T follicular helper cell (primary cell): ENCODE measurements around the gene ERCC4.
"Not testable (repeated sequence)": the region's sequence is repeated elsewhere in the genome, so short reads cannot be mapped to it uniquely, and the experiment has no call there.

Experiments
- DNase-seq: peaks from one replicate; pipeline ENCODE4 v3.0.0-alpha.2; 2020; ENCODE audit warnings: low read depth
- total RNA-seq, 2 experiments: gene quantifications; one replicate each; lab custom pipeline; 2026; lab: John Stamatoyannopoulos, UW

Gene ERCC4
- 30.3 to 30.5 reads per million in 2 experiments for total RNA-seq

DNA sequence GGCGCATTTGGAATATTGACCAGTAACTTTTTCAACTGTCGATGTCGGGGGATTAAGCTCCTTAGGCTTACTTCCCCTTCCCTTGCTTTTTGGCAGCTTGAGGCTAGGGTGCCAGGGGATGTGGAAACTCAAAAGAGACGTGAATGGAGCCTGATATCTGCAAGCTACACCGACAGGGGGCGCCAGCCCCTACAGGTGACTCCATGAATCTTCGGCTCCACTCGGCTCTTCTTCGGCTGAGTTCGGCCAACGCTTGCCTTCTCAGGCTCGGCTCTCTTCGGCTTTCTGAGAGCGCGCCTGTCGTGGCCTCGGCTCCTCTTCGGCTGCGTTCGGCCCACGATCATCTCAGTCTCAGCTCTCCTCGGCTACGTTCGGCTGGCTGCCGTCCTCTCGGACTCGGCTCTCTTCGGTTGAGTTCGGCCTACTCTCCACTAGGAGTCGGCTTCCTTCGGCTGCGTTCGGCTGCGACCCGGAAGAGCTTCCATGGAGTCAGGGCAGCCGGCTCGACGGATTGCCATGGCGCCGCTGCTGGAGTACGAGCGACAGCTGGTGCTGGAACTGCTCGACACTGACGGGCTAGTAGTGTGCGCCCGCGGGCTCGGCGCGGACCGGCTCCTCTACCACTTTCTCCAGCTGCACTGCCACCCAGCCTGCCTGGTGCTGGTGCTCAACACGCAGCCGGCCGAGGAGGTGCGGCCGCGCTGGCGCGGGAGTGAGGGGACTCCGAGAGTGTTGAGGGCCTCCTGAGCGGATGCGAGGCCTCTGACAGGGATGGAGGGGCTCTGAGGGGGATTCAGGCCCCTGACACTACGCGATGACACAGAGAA is at the start of gene ERCC4:
Gene ERCC4 (plus strand): TSS at position 472 of the 827 bp plus-strand sequence. CDS start 12 bp downstream, at position 484.
- DNase-seq: peak; percentile 100

DNA sequence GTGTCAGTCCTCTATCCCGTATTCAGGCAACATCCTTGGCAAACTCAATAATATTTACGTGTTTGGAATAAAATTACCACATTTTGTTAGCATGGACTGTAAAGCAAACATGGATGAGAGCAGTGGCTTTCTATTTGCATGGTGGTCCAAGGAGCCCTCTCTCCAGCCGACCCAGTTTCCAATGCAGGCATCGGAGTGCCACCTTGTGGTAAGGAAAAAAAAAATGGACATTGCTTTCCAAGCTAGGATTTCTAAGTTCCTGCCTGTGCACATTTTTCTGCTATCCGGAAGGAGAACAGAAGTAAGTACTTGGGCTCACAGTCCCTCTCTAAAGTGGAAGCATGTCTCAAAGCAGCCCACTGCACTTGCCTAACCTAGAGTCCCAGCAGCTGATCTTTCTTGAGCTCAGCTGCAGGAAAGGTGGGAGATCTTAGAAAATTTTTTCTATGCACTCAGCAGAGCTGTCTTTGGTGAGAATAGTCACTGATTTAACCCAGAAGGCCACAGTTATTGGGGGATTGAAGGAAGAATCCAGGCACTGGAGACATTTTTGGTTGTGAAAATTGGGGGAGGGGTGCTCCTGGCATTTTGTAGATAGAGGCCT is 46.0 kb upstream of the ERCC4 start:
- no peak for DNase-seq

DNA sequence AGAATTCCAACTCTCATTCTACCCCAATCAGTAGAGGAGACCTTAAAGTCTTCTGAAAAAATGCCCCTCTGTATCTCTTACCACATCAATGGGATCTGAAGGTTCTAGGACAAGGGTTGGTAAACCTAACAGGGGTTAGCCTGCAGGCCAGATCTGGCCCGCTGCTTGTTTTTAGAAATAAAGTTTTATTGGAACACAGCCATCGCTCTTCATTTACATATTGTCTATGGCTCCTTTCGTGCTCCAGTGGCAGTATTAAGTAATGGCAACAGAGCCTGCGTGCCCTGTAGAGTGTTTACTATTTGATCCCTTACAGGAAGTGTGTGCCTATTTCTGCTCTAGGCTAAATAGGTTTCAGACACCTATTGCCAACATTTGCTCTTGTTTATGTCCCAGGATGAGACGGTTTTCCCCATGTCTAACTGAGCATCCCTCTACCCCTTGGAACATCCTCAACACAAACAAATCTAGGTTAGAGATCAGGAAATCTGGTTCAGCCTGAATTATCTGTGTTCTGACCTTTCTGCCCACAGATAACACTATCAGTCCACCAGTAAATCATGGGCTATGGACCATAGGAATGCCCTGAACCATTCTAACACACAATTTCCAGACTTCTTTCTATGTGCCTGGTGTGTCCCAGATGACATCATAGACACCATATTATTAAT is 44.2 kb upstream of the ERCC4 start:
- no peak for DNase-seq

DNA sequence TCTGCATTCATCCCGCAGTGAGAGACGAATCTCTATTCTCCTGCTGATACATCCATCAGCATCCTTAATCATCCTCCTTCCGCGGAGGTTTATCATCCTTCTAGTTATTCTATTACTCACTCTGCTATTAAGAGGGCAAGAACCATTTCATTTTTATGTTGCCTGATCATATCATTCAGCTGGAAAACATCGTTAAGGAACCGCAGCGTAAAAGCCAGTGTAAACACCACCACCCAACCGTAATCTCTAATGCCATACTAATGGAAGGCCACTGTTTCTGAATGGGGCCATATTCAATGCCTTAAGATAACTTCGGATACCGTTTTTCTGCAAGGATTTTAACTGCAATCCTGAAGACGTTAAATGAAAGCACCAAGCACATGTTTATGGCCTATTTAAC is 36.7 kb upstream of the ERCC4 start:
- DNase-seq: no peak

DNA sequence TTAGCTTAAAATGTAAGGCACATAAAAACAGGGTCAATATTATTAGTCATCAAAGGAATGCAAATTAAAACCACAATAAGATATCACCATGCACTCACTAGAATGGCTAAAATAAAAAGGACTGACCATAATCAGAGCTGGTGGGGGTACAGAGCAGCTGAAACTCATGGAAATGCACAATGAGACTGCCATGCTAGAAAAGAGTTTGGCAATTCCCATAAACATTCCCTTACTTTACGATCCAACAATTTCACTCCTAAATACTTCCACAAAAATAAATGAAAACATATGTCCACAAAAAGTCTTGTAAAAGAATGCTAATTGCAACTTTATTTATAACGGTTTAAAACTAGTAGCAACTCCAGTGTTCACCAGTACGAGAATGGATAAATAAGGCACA is 36.1 kb upstream of the ERCC4 start:
- no peak for DNase-seq

DNA sequence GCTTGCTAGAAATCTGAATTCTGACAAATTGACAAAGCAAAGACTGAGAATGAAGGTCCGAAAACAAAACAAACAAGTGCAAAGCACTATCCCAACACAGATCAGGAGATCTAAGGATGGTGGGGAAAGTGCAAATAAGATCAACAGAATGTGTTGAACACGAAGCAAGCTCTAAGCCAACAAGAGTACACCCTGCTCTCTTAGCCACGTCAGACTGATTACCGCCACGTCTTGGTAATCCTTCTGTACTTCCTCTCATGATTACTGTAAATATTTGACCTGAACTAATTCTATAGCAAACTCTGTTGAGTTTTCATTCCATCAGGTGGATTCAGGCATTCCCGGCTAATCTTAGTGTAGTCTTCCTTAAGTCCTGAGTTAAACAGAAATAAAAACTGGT is 34.3 kb upstream of the ERCC4 start:
- no peak for DNase-seq

DNA sequence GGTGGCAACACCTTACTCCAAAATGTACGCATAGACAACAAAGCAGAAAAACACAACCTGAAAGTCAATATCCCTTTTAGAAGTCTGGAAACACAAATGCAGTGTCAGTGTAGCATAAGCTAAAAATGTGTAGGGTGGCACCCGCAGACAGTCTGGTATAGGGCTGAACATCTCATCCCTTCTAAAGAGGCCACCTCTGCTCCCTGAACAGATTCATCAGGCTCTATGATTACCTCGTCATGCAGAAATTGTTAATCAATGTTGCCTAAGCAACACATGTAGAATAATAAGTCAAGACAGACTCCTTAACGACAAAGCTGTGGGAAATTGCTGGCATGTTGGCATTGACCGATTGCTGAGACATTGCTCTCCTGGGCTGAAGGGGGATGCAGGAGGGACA is 33.3 kb upstream of the ERCC4 start:
- DNase-seq: no peak

DNA sequence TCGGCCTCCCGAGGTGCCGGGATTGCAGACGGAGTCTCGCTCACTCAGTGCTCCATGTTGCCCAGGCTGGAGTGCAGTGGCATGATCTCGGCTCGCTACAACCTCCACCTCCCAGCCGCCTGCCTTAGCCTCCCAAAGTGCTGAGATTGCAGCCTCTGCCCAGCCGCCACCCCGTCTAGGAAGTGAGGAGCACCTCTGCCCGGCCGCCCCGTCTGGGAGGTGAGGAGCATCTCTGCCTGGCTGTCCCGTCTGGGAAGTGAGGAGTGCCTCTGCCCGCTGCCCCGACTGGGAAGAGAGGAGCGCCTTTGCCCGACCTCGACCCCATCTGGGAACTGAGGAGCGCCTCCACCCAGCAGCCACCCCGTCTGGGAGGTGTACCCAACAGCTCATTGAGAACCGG is 30.6 kb upstream of the ERCC4 start:
- not testable (repeated sequence) for DNase-seq

DNA sequence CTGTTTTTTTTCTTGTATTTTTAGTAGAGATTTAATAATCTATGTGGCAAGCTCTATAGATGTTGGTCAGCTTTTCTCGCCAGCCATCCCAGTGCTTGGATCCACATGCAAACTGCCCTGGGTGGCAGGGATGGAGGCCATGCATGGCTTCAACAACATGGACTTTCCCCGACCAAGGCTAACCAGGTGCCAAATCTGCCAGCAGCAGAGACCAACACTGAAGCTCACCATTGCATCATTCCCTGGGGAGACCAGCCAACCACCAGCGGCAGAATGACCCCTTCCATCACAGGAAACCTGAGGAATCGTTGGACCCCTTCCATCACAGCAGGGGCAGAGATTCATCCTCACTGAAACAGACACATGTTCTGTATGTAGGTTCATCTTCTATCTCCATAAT is 27.7 kb upstream of the ERCC4 start:
- DNase-seq: no peak

DNA sequence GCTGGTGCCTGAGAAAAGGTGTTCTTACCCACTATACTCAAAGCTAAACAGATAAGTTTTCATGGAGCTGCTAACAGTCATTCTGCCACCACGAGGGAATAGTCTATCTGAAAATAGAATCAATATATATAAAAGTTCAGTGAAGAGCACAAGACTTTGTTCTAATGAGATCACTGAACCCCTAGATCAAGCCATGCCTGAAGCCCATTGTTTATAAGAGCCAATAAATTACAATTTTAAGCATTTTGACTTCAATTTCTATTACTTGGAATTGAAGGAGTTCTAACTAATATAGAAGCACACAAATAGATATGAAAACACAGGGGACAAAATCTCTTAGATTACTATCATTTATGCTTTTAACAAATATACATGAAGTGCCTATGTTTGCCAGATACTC is 24.4 kb upstream of the ERCC4 start:
- DNase-seq: no peak

DNA sequence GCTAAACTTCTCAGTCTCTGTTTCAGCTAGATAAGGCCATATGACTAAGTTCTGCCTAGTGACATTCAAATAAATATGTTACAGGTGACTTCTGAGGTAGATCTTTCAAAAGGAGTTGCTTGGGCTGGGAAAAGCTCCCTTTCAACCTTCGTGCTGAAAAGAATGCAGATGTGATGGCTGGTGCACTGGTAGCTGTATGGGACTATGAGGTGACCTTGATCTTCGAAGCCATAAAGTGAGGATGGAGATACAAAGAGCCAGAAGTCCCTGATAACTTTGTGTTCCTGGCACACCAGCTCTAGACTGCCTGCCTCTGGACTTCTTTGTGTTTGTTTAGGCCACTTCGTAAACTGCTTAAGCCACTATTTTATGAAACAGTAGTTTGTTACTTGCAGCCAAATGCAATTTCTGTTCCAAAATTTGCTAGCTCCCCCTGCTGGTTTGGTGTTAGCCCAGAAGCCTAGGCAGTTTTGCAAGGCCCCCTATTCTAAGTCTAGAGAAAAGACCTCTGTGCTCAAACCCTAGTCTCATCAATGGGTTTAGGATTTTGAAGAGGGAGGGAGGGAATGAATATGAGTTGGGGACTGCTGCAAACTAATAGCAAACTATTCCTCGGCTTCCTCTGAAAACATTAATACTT is 23.3 kb upstream of the ERCC4 start:
- DNase-seq: no peak

DNA sequence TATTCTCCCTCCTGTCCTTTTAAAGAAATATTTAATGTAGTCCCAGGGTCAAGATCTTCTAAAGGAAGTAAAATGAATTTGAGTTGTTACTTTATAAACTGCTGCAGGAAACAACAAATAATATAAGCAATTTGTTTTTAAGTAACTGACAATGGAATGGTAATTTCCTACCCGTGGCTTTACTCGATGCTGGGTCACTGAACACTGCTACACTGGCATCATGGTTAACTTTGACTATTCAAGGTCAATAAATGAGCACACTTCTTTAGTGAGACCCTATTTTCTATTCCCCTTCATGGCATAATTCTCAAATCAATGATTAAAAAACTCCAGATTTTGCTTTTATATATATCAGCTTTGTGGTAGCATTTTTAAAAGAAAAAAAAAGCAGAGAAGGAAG is 22.1 kb upstream of the ERCC4 start:
- no peak for DNase-seq

DNA sequence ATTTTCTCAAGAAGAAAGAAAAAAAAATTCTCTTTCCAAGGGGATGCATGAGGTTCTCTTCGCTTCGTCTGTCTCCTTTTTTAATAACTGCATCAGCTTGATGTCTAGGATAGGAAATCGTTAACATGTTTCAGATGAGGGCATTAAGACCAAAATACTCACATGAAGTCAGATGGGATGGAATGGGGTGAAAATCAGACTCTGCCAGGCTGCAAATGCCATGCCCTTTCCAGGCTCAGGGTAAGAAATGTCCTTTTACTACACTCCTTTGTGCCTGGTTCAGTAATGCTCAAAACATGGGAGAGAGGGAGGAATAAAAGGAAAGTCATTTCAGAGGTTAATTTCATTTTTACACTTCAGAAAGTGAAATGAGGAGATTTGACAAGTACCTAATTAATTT is 21.7 kb upstream of the ERCC4 start:
- no peak for DNase-seq

DNA sequence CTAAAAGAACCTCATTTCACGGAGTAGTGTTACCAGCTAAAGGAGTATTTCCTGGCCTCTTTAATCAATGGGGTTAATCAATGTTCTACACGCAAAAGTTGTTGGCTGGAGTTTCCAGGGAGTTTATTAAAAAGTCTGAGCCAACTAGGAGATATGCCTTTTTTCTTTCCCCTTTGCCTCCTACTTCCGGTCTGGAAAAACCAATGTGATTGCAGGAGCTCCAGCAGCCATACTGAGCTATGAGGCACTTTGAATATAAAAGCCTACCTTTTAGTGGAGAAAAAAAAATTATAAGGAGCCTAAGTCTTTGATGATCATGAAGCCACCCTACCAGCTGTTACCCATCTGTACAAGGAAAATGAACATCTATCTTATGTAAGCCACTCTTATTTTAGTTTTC is 17.9 kb upstream of the ERCC4 start:
- DNase-seq: no peak

DNA sequence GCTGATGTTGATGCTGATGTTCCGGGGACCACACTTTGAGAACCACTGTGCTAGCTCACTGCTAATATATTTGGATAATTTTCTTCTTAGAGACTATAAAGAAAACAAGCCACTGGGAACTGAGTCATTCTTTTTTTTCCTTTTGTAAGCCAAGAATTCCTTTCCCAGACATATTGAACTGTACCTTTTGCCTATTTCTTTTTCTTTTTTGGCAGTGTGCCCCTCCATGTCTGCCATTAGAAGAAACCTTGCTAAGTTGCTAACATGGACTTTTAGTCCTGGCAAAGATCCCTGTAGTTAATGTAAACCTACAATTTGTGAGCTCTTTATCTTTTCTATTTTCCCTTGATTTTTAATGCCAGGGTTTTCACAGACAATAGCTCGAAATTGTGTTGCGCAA is 17.3 kb upstream of the ERCC4 start:
- DNase-seq: no peak

DNA sequence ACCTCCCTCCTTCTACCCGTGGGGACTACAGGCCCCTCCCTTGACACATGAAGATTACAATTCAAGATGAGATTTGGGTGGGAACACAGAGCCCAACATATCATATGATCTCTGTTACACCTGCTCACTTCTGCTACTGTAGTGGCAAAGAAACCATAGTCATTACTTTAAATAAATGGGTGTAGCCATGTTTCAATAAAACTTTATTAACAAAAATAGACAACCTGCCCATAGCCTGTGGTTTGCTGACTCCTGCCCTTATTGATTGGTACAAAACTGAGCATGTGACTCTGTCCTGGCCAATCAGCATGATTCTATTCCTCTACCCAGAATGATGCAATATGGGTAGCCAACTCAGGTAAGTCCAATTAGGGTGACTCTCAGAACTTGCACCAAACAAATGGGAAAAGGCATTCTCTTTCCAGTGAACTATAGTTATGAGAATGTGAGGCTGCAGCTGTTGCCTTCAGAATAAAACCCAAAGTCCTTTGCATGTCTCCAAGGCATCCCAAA is 15.7 kb upstream of the ERCC4 start:
- DNase-seq: no peak

DNA sequence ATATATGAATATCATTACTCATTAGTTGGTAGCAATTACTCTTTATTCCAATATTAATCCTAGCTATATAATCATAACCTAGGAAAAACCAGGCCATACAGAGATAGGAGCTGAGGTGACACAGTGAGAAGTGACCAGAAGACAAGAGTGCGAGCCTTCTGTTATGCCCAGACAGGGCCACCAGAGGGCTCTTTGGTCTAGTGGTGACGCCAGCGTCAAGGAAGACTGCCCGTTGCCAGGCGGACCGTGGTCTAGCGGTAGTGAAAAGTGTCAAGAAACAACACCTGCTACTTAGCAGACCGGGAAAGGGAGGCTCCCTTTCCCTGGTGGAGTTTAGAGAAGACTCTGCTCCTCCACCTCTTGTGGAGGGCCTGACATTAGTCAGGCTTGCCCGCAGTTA is 15.1 kb upstream of the ERCC4 start:
- not testable (repeated sequence) for DNase-seq

DNA sequence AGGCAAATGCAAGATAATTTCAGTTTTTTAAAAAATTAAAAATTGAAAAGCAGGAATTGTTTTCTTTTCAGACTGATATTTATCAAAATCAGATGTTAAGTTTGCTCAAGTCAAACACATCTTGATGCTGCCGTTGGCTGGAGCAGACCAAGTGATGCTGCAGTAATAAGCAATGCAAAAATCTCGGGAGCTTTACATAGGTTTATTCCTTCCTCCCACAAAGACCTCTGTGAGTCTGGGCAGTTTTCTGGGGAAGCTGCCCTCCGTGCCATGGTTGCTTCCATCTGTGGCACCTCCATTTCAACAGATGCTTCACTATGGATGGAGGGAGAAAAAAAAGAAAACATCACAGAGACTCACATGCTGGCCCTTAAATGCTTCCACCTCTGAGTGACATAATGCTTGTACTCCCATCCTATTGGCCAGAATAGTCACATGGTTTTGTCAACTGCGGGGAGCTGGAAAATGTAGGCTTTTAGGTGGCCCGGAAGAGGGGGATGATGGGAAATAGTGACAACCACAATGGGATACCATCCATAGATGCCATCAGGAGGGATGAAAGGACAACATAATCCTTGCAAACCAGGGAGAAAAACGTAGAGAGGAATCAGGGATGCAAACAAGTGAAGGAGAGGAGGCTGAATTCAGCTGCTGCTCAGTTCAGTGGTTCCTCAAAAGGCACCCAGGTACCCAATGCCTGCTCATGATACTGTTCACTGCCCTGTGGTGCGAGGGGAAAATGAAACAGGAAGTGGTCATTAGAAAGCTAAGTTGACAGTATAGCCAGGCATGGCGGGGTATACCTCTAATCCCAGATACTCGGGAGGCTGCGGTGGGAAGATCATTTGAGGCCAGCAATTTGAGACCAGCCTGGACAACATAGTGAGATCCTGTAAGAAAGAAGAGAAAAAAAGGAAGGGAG is 13.5 kb upstream of the ERCC4 start:
- DNase-seq: no peak

DNA sequence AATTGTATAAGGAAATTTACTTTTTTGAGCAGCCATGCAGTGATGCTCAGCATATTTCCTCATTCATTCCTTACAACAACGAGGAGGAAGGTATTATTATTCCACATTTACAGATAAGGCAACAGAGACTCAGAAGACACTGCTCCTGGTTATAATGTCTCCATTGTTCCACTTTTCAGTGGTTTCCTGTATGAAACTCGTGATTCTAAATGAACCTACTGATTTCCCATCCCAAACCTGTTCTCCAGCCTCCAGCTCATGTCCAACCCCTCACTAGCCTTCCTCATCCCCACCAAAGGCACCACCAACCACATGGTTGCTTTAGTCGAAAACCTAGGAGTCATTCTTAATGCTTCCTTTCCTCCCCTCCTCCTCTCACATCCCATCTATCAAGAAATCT is 12.5 kb upstream of the ERCC4 start:
- no peak for DNase-seq

DNA sequence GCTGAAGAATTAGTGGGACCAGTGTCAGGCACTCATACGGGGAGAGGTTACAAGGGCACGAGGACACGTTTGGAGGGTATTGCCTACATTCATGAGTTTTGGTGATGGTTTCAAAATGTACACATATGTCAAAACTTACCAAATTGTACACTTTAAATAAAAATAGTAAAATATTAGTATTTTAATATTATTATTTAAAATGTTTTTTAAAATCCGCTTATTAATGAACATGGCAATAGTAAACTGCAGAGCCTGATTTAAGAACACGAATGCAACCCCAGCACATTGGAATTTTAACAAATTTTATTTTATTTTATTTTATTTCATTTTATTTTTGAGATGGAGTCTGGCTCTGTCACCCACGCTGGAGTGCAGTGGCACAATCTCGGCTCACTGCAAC is 10.9 kb upstream of the ERCC4 start:
- DNase-seq: no peak

DNA sequence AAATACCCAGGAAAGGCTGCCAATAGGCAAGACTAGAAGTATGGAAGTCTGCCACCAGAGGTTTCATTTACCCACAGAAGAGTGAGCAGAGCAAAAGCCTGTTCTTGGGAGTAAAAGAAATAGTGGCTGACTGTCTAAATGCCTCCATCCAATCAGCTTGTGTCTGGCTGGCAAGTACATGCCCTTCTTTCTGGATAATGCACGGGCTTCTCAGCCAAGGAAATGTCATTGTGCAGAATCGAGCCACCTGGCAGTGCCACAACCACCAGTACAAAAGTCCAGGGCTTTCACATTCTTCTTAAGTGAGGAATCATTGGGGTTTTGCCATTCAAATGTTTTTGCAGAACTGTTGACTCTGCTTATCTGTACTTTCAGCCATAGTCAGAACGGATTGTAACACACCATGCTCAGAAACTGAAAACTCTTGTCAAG is 10.1 kb upstream of the ERCC4 start:
- DNase-seq: no peak
